ELR (cell line): Measurements from ENCODE around the gene GGT5.
"Not testable (repeated sequence)": the region's sequence is repeated elsewhere in the genome, so short reads cannot be mapped to it uniquely, and the experiment has no call there.

Experiments
- DNase-seq: peaks from one replicate; pipeline ENCODE4 v3.0.0-alpha.2; 2015; ENCODE audit warnings: low read depth

Gene GGT5

GRCh38 chr22:24201681-24202614, 42.9 kb downstream of the GGT5 start:
- peak; percentile 65 for DNase-seq

DNA sequence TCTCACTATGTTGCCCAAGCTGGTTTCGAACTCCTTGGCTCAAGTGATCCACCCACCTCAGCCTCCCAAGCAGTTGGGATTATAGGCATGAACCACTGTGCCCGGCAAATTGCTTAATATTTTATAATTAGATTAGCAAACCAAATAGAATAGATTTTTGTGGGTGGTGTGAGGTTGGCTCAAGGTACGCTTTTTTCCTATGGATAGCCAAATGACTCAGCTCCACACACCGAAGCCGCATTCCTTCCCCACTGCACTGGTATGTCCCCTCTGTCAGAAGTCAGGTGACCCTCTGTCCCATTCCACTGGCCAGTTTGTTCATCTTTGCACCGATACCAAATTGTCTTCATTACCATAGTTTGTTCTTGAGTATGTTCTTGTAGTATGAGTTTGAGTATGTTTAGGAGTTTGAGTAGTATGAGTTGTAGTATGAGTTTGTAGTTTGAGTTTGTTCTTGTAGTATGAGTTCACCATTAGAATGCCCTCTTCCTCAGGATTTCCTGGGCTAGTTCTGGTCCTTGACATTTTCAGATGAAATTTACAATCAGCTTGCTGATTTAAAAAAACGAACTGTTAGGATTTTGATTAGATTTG, 44.2 kb downstream of the GGT5 start:
- peak; percentile 69 for DNase-seq

GRCh38 chr22:24198682-24199052, 46.2 kb downstream of the GGT5 start:
- DNase-seq: no peak

DNA sequence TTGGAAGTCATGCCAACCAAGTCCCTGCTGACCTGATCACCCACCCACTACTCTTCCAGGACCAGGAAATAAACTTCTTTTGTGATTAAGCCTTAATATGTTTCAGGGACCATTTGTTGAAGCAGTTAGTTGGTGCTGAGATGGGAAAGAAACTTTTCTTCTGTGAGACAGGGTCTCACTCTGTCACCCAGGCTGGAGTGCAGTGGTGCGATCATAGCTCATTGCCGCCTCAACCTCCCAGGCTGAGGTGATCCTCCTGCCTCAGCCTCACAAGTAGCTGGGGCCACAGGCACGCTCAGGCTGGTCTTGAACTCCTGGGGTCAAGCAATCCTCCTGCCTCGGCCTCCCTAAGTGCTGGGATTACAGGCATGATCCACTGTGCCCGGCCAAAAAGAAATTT, 53.0 kb downstream of the GGT5 start:
- no peak for DNase-seq

GRCh38 chr22:24191381-24191841, 53.5 kb downstream of the GGT5 start:
- no peak for DNase-seq

- DNase-seq: no peak
Measured at GRCh38 chr22:24190596-24191208, 54.2 kb downstream of the GGT5 start.

- no peak for DNase-seq
Measured at GRCh38 chr22:24190159-24190540, 54.7 kb downstream of the GGT5 start.

- DNase-seq: peak; percentile 76
Measured at GRCh38 chr22:24189249-24190158, 55.4 kb downstream of the GGT5 start.

DNA sequence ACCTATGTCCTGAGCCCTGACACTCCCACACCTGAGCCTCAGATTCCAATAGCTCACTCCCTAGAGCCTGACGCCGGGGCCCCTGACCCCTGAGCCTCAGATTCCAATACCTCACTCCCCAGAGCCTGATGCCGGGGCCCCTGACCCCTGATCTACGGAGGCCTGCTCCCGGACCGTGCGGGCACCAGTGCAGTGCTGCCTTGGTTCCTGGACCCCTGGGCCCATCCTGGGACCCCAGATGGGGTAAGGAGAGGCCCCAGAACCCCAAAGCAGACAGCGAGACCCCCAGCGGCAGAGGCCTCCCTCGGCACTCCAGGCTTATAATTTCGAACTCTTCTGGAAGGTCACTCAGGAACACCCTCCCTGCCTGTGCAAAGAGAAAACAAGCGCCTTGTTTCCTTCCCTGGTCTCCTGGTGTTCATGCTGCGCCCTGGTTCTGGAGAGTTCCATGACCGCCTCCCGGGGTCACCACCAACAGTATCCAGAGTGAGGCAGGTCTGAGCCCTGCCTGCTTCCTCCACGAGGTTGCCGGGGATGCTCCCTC, 56.1 kb downstream of the GGT5 start:
- DNase-seq: no peak

- no peak for DNase-seq
Measured at GRCh38 chr22:24187731-24188644, 56.9 kb downstream of the GGT5 start.

GRCh38 chr22:24186892-24187670, 57.8 kb downstream of the GGT5 start:
- DNase-seq: no peak

GRCh38 chr22:24186352-24186740, 58.5 kb downstream of the GGT5 start:
- no peak for DNase-seq

DNA sequence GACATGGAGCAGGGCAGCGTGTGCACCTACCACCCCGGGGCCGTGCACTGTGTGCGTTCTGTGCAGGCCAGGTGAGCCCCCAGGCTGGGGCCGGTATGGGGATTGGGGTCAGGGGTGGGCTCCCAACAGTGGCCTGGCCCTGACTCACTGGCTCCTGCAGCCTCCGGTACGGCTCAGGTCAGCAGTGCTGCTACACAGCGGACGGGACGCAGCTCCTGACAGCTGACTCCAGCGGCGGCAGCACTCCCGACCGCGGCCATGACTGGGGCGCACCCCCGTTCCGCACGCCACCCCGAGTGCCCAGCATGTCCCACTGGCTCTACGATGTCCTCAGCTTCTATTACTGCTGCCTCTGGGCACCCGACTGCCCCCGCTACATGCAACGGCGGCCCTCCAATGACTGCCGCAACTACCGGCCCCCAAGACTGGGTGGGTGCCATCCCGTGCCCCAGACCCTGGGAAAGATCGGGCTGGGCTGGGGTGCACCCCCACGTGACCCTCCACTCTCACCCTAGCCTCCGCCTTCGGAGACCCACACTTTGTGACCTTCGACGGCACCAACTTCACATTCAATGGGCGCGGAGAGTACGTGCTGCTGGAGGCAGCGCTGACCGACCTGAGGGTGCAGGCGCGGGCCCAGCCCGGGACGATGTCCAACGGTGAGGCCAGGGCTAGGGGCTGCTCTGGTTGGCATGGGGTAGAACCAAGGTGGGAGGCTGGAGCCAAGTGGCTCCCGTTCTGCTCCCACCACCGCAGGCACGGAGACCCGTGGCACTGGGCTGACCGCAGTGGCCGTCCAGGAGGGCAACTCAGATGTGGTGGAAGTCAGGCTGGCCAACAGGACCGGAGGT, 59.2 kb downstream of the GGT5 start:
- no peak for DNase-seq

DNA sequence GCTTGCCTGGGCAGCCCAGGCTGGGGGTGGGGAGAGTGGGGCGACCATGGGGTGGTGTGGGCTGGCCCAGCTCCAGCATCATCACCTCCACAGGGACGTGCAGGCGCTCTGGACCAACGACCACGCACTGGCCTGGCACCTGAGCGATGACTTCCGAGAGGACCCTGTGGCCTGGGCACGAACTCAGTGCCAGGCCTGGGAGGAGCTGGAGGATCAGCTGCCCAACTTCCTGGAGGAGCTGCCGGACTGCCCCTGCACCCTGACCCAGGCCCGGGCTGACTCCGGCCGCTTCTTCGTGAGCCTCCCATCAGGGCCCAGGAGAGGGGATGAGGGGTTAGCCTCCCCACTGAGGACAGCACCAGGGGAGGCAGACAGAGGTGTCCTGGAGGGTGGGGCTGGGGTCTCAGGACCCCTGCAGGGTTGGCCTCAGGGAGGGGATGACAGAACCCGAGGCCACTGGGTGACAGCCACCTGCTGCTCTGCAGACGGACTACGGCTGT, 59.8 kb downstream of the GGT5 start:
- DNase-seq: no peak

GRCh38 chr22:24184057-24184798, 60.7 kb downstream of the GGT5 start:
- DNase-seq: no peak

DNA sequence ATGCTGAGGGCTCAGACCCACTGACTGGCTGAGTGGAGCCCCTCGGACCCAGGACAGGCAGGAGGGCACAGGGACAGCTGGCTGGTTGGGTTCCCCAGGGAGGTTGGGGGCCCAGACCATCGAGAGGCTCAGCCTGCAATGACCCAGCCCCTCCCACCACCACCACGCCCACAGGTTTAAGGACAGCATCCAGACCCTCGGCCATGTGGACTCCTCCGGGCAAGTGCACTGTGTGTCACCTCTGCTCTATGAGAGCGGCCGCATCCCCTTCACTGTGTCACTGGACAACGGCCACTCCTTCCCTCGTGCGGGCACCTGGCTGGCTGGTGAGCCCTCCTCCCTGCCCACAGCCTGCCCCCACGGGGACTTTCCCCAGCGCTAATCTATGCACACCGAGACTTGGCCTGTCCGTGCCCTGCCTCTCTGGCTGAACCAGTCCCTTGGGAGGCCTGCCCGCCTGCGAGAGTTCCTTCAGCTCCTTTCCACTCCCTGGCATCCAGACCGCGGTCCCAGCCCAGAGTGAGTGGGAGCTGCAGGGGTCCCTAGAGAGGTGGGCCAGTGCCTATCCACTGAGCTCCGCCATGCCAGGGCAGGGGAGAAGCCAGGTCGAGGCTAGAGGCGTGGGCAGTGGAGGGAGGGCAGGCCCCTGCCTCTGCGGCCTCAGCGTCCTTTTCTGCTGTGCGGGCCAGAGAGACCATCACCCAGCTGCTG, 61.4 kb downstream of the GGT5 start:
- DNase-seq: no peak

GRCh38 chr22:24182900-24183246, 62.0 kb downstream of the GGT5 start:
- not testable (repeated sequence) for DNase-seq
